Measurements from ENCODE around the gene NCAPD3.
A peak's percentile ranks its signal among the peaks of the same experiment; 100 is the strongest.
"Not testable (repeated sequence)": the region's sequence is repeated elsewhere in the genome, so short reads cannot be mapped to it uniquely, and the experiment has no call there.

NCAPD3 gene, protein sequence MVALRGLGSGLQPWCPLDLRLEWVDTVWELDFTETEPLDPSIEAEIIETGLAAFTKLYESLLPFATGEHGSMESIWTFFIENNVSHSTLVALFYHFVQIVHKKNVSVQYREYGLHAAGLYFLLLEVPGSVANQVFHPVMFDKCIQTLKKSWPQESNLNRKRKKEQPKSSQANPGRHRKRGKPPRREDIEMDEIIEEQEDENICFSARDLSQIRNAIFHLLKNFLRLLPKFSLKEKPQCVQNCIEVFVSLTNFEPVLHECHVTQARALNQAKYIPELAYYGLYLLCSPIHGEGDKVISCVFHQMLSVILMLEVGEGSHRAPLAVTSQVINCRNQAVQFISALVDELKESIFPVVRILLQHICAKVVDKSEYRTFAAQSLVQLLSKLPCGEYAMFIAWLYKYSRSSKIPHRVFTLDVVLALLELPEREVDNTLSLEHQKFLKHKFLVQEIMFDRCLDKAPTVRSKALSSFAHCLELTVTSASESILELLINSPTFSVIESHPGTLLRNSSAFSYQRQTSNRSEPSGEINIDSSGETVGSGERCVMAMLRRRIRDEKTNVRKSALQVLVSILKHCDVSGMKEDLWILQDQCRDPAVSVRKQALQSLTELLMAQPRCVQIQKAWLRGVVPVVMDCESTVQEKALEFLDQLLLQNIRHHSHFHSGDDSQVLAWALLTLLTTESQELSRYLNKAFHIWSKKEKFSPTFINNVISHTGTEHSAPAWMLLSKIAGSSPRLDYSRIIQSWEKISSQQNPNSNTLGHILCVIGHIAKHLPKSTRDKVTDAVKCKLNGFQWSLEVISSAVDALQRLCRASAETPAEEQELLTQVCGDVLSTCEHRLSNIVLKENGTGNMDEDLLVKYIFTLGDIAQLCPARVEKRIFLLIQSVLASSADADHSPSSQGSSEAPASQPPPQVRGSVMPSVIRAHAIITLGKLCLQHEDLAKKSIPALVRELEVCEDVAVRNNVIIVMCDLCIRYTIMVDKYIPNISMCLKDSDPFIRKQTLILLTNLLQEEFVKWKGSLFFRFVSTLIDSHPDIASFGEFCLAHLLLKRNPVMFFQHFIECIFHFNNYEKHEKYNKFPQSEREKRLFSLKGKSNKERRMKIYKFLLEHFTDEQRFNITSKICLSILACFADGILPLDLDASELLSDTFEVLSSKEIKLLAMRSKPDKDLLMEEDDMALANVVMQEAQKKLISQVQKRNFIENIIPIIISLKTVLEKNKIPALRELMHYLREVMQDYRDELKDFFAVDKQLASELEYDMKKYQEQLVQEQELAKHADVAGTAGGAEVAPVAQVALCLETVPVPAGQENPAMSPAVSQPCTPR (N-terminal part only)

DNA sequence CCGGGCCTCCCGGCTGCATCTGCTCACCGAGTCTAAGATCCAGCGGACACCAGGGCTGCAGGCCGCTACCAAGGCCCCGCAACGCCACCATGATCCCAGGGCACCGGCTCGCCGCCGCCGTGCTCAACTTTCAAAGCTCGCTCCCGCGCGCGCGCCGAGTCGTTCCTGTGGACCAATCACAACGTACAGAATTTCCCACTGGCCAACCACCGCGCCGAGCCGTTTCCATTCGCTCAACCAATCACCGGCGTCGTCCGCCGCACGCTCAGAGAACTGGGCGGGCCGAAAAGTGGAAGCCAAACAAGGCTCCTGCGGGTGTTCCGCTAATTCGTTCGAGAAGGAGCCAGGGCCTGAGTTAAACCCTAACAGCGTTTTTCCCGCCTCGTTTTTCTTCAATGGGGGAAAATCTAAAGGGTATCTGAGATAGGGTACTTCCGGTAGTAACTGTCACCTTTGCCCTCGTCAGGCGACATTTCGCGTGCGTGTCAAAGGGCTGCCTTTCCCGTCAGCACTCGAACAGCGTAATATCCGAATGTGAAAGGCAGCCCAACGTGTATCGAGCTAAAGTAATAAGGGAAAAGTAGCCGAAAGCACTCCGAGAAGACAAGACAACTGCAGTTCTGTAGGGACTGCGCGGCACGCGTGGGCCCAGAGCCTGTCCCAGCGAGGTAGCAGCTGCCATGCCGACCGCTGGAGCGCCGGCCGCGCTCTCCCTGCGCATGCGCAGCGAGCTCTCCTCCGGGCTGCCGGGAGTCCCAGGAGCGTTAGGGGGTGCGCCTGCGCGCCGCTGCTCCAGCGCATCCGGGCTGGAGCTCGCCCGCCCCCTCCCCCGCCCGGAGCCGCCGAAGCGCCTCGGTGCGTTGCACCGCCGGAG, at the start of gene NCAPD3, which contains the start of gene VPS26B:
NCAPD3 (minus strand) TSS at position 132 of the 874 bp plus-strand sequence; CDS start at position 91, 41 bp downstream.
VPS26B (plus strand) TSS at position 836 of the 874 bp plus-strand sequence. CDS start 452 bp downstream, outside the sequence.
- FAIRE-seq: peak; percentile 91

DNA sequence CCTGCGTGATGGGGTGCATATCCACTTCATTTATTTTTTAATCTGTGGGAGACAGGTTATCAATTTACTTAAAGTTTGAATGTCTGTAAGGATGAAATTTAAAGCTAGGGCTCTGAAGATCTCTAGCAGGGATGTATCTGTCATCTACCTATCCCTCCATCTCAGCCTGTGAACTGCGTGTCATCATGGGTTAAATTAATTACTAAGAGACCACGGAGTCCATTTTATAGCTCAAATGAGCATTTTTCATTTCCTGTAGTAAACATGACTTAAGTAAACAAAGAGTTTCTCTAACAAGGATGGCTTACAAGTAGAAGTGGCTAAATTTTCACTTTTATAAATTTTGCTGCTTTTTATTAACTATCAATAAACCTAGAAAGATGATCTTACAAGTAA, 49.5 kb upstream of the NCAPD3 start:
- FAIRE-seq: no peak

DNA sequence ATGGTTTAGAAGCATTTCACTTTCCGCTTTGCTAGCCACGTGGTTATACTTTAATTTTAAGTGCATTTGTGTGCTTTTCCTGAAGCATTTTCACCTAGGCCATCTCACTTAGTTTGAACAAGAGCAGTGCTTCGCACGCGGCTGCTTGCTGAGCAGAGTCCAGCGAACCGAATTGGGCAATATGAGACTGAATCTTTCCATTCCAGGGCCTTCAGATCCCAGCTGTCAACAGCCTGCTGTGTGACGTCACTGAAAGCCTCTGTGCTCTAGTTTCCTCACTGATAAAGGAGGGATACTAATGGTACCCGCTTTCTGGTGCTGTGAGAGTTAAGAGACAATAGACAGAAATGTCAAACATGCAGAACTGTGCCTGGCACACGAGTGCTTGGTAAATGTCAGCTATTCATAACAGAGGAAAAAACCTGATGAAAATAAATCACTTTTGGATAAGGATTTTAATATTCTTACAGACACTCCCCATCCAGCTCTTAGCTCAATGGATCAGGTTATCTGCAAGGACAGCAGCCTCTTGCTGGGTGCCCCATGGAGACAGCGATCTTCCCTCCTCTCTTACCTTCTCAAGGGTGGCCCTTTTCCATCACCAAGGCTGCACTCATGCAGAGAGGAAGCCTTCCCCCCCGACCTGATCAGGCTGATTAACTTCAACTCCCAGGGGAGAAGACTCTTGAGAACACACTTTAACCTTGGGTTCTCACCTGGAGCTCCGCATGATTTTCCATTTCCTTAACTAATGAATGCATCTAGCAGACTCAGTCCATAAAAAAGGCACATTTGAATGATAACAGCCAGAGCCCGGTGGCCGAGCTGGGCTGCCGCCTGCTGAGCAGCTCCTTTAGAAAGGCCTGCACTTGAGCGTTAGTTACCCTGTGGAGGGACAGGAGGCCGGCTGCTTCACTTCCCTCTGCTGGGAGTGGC, 48.9 kb upstream of the NCAPD3 start:
- FAIRE-seq: no peak

DNA sequence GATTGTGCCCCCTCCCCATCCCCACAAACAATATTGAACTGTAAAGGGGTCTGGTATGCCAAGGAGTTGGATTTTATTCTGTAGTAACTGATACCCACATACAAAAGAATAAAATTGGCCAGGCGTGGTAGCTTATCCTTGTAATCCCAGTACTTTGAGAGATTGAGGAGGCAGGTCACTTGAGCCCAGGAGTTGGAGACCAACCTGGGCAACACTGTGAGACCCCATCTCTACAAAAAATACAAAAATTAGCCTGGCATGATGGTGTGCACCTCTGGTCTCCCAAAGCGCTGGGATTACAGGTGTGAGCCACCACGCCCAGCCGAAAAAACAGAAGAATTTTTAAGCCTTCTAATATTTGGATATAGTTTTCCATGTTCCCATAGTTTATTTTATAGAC, 48.2 kb upstream of the NCAPD3 start:
- FAIRE-seq: no peak

DNA sequence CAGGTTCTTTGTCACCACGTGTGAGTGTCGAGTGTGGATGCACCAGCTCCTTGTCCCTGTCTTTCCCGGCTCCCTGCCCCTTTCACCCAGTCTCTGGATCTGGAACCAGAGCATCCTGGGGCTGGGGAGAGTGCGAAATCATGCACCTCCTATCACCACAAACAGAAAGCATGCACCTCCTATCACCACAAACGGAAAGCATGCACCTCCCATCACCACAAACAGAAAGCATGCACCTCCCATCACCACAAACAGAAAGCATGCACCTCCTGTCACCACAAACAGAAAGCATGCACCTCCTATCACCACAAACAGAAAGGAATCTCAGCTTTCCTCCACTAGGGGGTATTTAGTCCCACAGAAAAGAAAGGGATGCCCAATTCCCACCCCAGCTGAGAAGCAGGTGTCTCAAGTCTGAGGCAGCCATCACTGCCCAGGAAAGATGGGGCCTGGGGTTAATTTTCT, 46.5 kb upstream of the NCAPD3 start:
- no peak for FAIRE-seq

DNA sequence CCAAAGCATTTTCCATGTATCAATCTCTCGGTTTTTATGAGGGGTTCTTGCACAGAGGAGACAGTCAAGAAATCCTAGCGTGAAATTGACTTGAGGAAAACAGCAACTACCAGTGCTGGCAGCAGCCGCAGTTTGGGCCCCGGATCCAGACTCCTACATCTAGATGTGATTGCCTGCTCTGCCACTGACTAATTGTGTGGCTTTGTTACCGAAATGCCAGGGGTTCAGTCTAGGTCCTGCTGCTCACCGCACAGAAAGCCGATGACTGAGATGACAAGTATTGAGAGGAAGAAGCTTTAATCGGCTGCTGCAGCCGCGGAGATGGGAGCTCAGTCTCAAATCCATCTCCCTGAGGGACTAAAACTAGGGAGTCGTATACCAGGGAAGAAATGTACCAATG, 44.2 kb upstream of the NCAPD3 start:
- no peak for FAIRE-seq

DNA sequence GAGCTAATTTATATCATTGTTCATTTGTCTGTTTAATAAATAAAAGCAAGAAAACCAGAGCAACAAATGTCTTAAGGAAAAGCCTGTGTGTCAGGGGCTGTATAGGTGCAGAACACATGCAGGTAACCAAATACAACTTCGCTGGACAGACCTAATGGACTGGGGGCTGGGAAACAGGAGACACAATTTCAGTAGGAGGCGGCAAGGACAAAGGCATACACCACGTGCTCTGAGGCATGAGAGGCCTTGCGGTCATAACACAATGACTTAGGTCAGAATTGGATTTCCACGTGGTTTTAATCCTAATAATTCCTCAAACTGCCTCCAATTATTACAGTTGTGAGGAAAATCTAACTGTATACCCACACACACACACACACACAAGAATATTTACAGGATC, 43.7 kb upstream of the NCAPD3 start:
- FAIRE-seq: no peak

DNA sequence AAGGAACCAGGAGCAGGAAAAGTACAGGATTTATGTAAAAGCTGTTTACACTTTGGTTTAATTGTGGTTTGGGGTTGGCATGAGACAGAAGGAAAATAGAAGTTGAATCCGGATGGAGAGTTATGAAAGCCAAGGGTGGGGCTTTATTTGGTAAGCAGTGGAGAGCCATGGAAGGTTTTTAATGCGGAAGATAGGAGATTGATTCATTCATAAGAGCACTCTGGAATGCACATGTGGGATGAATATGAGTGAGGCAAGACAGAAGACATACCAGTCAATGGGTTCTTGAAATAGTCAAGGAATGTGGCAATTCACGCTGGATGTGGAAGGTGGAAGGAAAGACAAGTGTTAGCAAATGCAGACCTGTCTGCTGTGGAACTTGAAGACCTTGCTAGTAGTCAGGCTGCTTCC, 43.1 kb upstream of the NCAPD3 start:
- FAIRE-seq: no peak

DNA sequence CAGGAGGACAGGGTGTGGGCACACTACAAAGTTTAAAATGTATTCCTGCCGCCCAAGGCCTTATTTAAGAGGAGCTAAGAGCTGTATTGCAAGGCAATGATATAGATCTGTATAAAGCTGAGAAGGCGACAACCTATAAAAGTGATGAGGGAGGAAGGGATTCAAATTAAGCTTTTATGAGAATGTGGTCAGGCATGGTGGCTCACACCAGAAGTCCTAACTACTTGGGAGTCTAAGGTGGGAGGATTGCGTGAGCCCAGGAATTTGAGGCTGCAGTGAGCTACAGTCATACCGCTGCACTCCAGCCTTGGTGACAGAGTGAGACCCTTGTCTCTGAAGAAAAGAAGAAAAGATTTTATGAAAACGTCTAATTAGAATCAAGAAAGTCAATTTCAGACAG, 42.7 kb upstream of the NCAPD3 start:
- FAIRE-seq: no peak

DNA sequence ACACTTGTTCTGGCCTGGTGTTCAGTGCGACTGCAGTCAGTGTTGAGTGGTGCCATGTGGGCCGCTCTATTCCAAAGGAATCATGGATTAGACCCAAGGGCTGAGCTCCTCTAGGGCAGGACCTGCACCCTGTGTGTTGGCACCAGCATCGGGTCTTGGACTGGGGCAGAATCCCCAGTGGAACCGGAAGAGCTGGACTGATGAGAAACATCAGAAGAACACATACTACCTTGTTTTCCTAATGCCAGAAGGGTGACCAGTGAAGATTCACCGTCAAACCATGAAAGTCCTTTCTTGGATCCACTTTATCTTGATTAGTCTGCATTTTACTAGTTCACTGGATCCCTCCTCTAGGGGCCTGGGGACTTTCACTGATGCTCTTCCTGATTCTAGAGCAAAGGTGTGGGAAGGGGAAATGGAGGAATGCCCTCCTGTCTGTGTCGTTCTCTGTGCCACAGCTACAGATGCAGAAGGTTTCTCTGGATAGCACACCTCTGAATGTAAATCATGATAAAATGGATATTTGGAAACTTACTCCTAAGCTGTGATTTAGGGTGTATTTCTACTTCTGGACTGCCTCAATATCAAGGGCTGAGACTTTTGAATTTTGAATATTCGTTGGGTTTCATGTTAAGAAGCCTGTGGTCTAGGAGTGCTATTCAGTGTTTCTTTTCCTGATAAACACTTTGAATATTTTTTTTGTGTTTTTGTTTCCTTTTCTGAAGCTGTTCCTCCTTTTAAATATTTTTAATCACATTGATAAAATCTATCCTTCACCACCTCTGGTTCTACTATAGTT, 41.4 kb upstream of the NCAPD3 start:
- no peak for FAIRE-seq

DNA sequence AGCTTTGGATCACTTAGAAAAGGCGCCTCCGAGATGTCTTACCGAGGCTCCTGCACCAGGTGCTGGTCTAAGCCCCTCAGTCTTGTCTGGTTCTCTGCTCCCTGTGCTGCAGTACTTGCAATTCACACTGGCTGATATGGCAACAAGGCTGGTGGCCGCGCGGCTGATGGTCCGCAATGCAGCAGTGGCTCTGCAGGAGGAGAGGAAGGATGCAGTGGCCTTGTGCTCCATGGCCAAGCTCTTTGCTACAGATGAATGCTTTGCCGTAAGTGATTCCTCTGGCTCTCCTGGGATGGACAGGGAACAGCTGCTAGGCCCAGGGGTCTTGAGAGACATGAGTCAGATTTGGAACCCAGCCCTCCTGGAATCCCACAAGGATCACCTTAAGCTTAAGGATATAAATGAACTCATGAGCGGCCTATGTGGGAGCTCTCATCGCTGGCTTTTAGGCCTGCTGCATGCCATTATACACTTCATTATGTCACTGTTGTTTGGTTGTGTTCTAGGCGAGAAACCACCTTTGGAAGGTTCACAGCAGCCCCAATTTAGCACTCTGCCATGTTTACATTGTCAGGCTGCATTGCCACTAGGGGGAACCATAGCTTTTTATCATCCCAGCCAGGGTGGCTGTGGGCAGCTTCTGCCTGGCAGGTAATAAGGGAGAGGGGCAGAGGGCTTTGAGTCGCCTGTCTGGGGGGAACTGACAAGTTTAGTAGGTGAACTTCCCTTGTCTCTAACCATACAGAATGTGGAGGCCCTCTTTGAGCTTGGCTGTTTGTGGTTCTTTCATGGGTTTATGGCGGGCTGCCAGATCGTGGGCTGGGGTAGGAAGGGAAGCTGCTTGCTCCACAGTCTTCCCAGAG, 38.1 kb upstream of the NCAPD3 start:
- FAIRE-seq: no peak

DNA sequence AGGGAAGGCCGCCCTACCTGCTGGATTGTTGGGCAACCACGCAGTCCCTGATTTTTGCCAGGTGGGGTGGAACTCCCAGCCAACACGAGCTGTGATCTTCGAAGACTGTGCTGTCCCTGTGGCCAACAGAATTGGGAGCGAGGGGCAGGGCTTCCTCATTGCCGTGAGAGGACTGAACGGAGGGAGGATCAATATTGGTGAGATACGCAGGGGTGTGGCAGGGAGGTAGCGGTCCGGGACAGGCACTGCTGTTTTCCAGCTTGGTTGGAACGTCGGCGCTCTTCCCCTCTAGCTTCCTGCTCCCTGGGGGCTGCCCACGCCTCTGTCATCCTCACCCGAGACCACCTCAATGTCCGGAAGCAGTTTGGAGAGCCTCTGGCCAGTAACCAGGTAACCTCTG, 37.2 kb upstream of the NCAPD3 start:
- no peak for FAIRE-seq

DNA sequence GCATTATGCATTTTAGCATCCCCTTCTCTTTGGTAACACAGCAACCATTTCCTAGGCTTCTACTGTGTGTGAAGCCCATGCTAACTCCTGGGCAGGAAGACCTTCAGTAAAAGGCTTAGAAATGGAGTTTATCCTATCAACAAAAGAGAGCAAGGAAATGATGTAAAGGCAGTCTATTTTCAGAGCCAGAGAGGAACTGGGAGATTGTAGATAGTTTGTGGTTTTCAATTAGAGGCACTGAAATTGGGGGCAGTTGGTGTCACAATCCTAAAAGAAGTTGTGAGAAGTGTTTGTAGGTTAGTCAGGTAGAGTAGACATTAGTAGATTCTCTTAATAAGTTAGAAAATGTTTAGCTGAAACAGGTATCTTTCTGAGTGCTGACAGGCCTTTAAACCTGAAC, 36.7 kb upstream of the NCAPD3 start:
- FAIRE-seq: no peak

DNA sequence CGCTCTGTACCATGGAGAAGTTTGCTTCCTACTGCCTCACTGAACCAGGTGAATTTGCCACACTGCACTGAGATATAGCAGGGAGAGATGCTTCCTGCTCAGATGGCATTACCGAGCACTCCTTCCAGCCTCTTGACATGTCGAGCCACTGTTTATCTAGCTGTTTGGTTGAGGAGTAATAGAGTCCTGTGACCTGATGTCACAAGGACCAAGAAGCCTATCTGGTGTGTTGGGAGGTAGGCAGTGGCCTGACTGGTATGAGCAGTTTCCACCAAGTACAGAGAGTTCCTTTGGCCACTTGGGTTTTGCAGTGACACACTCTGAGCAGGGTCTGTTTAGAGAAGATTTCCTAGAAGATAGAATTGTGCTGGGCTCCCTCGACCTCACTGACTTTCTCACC, 34.8 kb upstream of the NCAPD3 start:
- no peak for FAIRE-seq

DNA sequence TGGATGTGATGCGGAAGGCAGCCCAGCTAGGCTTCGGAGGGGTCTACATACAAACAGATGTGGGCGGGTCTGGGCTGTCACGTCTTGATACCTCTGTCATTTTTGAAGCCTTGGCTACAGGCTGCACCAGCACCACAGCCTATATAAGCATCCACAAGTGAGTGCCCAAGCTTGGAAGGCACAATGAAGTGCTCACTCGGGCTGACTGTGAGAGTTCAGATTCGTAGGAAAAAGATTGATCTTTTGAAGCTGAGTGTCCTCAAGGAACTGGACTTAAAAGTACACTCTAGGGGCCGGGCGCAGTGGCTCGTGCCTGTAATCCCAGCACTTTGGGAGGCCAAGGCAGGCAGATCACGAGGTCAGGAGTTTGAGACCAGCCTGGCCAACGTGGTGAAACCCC, 33.3 kb upstream of the NCAPD3 start:
- no peak for FAIRE-seq

DNA sequence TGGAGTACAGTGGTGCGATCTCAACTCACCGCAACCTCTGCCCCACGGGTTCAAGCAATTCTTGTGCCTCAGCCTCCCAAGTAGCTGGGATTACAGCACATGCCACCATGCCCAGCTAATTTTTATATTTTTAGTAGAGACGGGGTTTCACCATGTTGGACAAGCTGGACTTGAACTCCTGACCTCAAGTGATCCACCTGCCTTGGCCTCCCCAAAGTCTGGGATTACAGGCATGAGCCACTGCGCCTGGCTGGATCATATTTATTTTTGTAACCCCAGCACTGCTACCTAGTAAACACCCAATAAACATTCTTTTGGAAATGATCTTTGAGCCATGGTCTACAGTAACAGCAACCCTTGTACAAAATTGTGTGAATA, 31.4 kb upstream of the NCAPD3 start:
- not testable (repeated sequence) for FAIRE-seq

DNA sequence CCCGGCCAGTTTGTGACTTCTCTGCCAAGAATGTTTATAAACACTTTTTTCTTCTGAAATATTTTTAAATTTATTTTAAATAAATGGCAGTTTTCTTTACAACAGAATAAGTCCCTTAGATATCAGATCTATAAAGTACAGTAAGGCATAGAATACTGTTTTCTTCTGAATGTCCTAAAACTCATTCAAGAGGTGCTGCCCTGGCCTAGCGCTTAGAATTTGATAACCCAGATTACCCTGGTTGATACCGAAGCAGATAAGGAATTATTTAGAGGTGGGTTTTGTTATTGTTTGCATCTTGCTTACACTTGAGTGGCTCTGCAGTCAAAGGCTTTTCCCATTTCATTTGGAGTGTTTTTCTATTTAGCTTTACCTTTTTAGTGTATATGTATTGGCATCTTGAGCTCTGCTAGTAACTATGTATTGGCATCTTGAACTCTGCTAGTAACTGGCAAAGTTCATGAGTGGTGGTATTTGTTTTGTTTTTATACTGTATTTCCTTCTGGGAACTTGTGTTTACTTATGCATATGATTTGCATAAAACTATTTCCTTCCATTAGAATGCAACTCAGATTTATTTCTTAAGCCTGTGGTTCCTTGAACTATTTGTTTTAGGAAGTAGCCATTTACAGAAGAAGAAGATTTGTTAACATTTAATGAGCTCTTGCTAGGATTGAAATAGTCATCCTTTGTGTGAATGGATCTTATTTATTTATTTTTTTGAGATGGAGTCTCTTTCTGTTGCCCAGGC, 30.8 kb upstream of the NCAPD3 start:
- FAIRE-seq: no peak
